B cell (primary cell): ENCODE results near the gene MOB2.

Source experiments
- CTCF ChIP-seq: fragments of 200-600 bp; IDR thresholded peaks from one replicate; pipeline ENCODE4 v1.8.0; 2022; ENCODE audit warnings: antibody characterized with exemption, mild to moderate bottlenecking
- EZH2 ChIP-seq: IDR thresholded peaks from 2 replicates; pipeline ENCODE4 v1.6.1; 2012; ENCODE audit warnings: borderline replicate concordance, low read depth, mild to moderate bottlenecking, moderate library complexity, low read length; ENCODE audit not compliant: insufficient read depth, poor library complexity, severe bottlenecking

- TF ChIP-seq EZH2 (no peak), CTCF (no peak)
Observed at GRCh38 chr11:1440066-1440465, 46.5 kb downstream of the MOB2 start.
